ENCODE measurements around the gene ANO9.

- TF ChIP-seq, protein P1, sequence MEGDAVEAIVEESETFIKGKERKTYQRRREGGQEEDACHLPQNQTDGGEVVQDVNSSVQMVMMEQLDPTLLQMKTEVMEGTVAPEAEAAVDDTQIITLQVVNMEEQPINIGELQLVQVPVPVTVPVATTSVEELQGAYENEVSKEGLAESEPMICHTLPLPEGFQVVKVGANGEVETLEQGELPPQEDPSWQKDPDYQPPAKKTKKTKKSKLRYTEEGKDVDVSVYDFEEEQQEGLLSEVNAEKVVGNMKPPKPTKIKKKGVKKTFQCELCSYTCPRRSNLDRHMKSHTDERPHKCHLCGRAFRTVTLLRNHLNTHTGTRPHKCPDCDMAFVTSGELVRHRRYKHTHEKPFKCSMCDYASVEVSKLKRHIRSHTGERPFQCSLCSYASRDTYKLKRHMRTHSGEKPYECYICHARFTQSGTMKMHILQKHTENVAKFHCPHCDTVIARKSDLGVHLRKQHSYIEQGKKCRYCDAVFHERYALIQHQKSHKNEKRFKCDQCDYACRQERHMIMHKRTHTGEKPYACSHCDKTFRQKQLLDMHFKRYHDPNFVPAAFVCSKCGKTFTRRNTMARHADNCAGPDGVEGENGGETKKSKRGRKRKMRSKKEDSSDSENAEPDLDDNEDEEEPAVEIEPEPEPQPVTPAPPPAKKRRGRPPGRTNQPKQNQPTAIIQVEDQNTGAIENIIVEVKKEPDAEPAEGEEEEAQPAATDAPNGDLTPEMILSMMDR (IDR thresholded peaks at IDR 0.05; ENCODE audit: low read depth, low read length, missing input control) = no peak
- no peak for TF ChIP-seq YY1 (IDR thresholded peaks at IDR 0.05)
- TF ChIP-seq RAD21 (IDR thresholded peaks at IDR 0.05) = no peak
Observed at GRCh38 chr11:486189-486588, 44.4 kb upstream of the ANO9 start.

Measured in liver (tissue), 3 donors.